H1 (cell line): Measurements from ENCODE around the gene EIF4E2. TPM values are rescaled to one million over a fixed set of nuclear protein-coding genes. Genes with fewer than 3 reads are reported as not detected.
A peak's percentile ranks its signal among the peaks of the same experiment; 100 is the strongest.

Experiments used
- CTCF ChIA-PET: fragments of 300-600 bp; sonication (Branson Sonifier 250); formaldehyde crosslinking; loops from one replicate; lab custom pipeline; 2021; ENCODE audit not compliant: partially characterized antibody; lab: Charles Lee
- POLR2A ChIA-PET: fragments of 300-600 bp; sonication (Branson Sonifier 250); formaldehyde crosslinking; loops from one replicate; lab custom pipeline; 2021; ENCODE audit warnings: inconsistent platforms; ENCODE audit not compliant: partially characterized antibody; lab: Charles Lee
- DNase-seq, 2 experiments: peaks; one replicate each; pipeline versions ENCODE4 v3.0.0 to v3.0.0-alpha.2; 2010 to 2022; ENCODE audit warnings: low spot score in 2 of 2, low read depth in 1 of 2, mixed read lengths in 1 of 2
- FAIRE-seq: peaks from 2 replicates; lab custom pipeline; 2011; peaks lifted over from hg19 to GRCh38; lab: Jason Lieb, UNC
- H2AFZ ChIP-seq: 2 replicates; pipeline ENCODE4 v1.8.1; 2012; ENCODE audit warnings: low read length, inconsistent platforms
- H2AK5ac ChIP-seq: 2 replicates; pipeline ENCODE4 v1.6.1; 2013; ENCODE audit warnings: low read depth, low read length
- H2BK120ac ChIP-seq: replicated peaks from 2 replicates; pipeline ENCODE3; 2013; ENCODE audit warnings: low read depth, low read length, inconsistent platforms
- H2BK12ac ChIP-seq: 2 replicates; pipeline ENCODE4 v1.6.1; 2013; ENCODE audit warnings: low read depth, low read length
- H2BK15ac ChIP-seq: 2 replicates; pipeline ENCODE4 v1.6.1; 2013; ENCODE audit warnings: low read length
- H2BK20ac ChIP-seq: 2 replicates; pipeline ENCODE4 v1.6.1; 2013; ENCODE audit warnings: low read length
- H2BK5ac ChIP-seq: 2 replicates; pipeline ENCODE4 v1.6.1; 2013; ENCODE audit warnings: low read depth, low read length
- H3K14ac ChIP-seq: 2 replicates; pipeline ENCODE4 v1.6.1; 2013; ENCODE audit warnings: inconsistent platforms; ENCODE audit not compliant: insufficient read length
- H3K18ac ChIP-seq: 2 replicates; pipeline ENCODE4 v1.6.1; 2013; ENCODE audit warnings: low read length; ENCODE audit errors: extremely low read depth
- H3K23ac ChIP-seq: 2 replicates; pipeline ENCODE4 v1.6.1; 2013; ENCODE audit warnings: inconsistent platforms; ENCODE audit not compliant: insufficient read length
- H3K23me2 ChIP-seq: 2 replicates; pipeline ENCODE4 v1.6.1; 2013; ENCODE audit warnings: low read depth, low read length
- H3K27ac ChIP-seq: 2 replicates; pipeline ENCODE4 v1.6.1; 2011; ENCODE audit warnings: low read depth, low read length, inconsistent platforms
- H3K27me3 ChIP-seq, 4 experiments: replicated peaks in 1 of 4; 1 replicate in 1 of 4; 2 replicates in 3 of 4; pipeline versions ENCODE4 v1.6.1 to v1.8.1; 2011 to 2013; ENCODE audit warnings: low read length in 3 of 4, mild to moderate bottlenecking in 3 of 4, inconsistent platforms in 2 of 4, mixed read lengths in 2 of 4, moderate library complexity in 1 of 4; ENCODE audit not compliant: control insufficient read depth in 3 of 4, insufficient read depth in 3 of 4; ENCODE audit errors: extremely low read depth in 1 of 4
- H3K36me3 ChIP-seq, 4 experiments: 2 replicates each; pipeline versions ENCODE4 v1.6.1 to v1.8.1; 2011 to 2013; ENCODE audit warnings: mild to moderate bottlenecking in 4 of 4, low read length in 3 of 4, moderate library complexity in 2 of 4, control low read depth in 1 of 4, inconsistent platforms in 1 of 4; ENCODE audit not compliant: insufficient read depth in 4 of 4, control insufficient read depth in 2 of 4
- H3K4ac ChIP-seq: replicated peaks from 2 replicates; pipeline ENCODE3; 2013; ENCODE audit warnings: low read length, low read depth, mixed read lengths, inconsistent platforms; ENCODE audit not compliant: insufficient read length
- H3K4me1 ChIP-seq, 4 experiments: replicated peaks in 1 of 4; 1 replicate in 1 of 4; 2 replicates in 3 of 4; pipeline versions ENCODE4 v1.6.1 to v1.8.1; 2011 to 2013; ENCODE audit warnings: low read length in 3 of 4, inconsistent platforms in 2 of 4, mixed read lengths in 1 of 4; ENCODE audit not compliant: insufficient read depth in 4 of 4, control insufficient read depth in 3 of 4
- H3K4me2 ChIP-seq, 2 experiments: 2 replicates each; pipeline versions ENCODE4 v1.6.1 to v1.8.1; 2011 to 2013; ENCODE audit warnings: low read depth in 2 of 2, low read length in 2 of 2, control low read depth in 1 of 2, inconsistent platforms in 1 of 2, mild to moderate bottlenecking in 1 of 2; ENCODE audit not compliant: insufficient read depth in 1 of 2
- H3K4me3 ChIP-seq, 4 experiments: fragments of 200-600, 300-600 bp in 1 of 4; sonication (generic), shearing (Covaris generic), sonication (Bioruptor Twin) in 1 of 4; 2 replicates each; pipeline versions ENCODE4 v1.5.1 to v1.8.1; 2011 to 2016; ENCODE audit warnings: low read length in 4 of 4, low read depth in 3 of 4, control low read depth in 2 of 4, inconsistent platforms in 2 of 4, mild to moderate bottlenecking in 2 of 4, mixed read lengths in 1 of 4, moderate library complexity in 1 of 4; ENCODE audit not compliant: insufficient read depth in 2 of 4; ENCODE audit errors: extremely low read depth in 1 of 4
- H3K56ac ChIP-seq: replicated peaks from 2 replicates; pipeline ENCODE3; 2013; ENCODE audit warnings: low read depth, mild to moderate bottlenecking, mixed read lengths, low read length, inconsistent platforms; ENCODE audit not compliant: insufficient read length
- H3K79me1 ChIP-seq: 2 replicates; pipeline ENCODE4 v1.6.1; 2013; ENCODE audit warnings: low read depth, low read length, control low read depth
- H3K79me2 ChIP-seq, 2 experiments: 2 replicates each; pipeline versions ENCODE4 v1.6.1 to v1.8.1; 2012 to 2013; ENCODE audit warnings: low read length in 2 of 2, mild to moderate bottlenecking in 2 of 2, inconsistent platforms in 1 of 2; ENCODE audit not compliant: insufficient read depth in 2 of 2, control insufficient read depth in 1 of 2
- H3K9ac ChIP-seq, 4 experiments: replicated peaks in 1 of 4; 1 replicate in 1 of 4; 2 replicates in 3 of 4; pipeline versions ENCODE4 v1.6.1 to v1.8.1; 2011 to 2013; ENCODE audit warnings: low read depth in 3 of 4, low read length in 3 of 4, control low read depth in 2 of 4, mild to moderate bottlenecking in 2 of 4, moderate library complexity in 2 of 4, inconsistent platforms in 1 of 4; ENCODE audit errors: extremely low read depth in 1 of 4
- H3K9me3 ChIP-seq, 2 experiments: 2 replicates each; pipeline versions ENCODE4 v1.6.1 to v1.8.1; 2012 to 2013; ENCODE audit warnings: mild to moderate bottlenecking in 2 of 2, moderate library complexity in 2 of 2, control low read depth in 1 of 2, inconsistent platforms in 1 of 2, low read depth in 1 of 2, low read length in 1 of 2, mixed read lengths in 1 of 2; ENCODE audit not compliant: insufficient read depth in 2 of 2
- H4K20me1 ChIP-seq, 2 experiments: replicated peaks in 1 of 2; 2 replicates each; pipeline versions ENCODE3 to v1.8.1; 2011 to 2013; ENCODE audit warnings: inconsistent platforms in 2 of 2, low read length in 2 of 2, mild to moderate bottlenecking in 1 of 2; ENCODE audit not compliant: insufficient read depth in 2 of 2, control insufficient read depth in 1 of 2
- H4K5ac ChIP-seq: 2 replicates; pipeline ENCODE4 v1.6.1; 2013; ENCODE audit warnings: low read length, low read depth, mixed read lengths, inconsistent platforms; ENCODE audit not compliant: insufficient read length
- H4K8ac ChIP-seq: 2 replicates; pipeline ENCODE4 v1.8.0; 2013; ENCODE audit warnings: mild to moderate bottlenecking, moderate library complexity, low read length, inconsistent platforms; ENCODE audit not compliant: insufficient read depth; ENCODE audit errors: extremely low read depth
- H4K91ac ChIP-seq: replicated peaks from 2 replicates; pipeline ENCODE3; 2013; ENCODE audit warnings: low read length, mixed read lengths, inconsistent platforms; ENCODE audit not compliant: insufficient read length
- CHD2 ChIP-seq: IDR thresholded peaks from 2 replicates; pipeline ENCODE4 v1.6.1; 2012; ENCODE audit warnings: low read length, improper control_type of control experiment
- SP2 ChIP-seq: IDR thresholded peaks from 2 replicates; pipeline ENCODE4 v1.6.1; 2012; ENCODE audit warnings: mild to moderate bottlenecking, low read length, inconsistent platforms
- WGBS, 2 experiments: shearing (Covaris generic) in 1 of 2; methylation state at CpG; one replicate each; pipeline versions ENCODE4 v1.1.6 to v1.1.7; 2013 to 2015; ENCODE audit warnings: low lambda C conversion rate in 2 of 2, mixed read lengths in 2 of 2, inconsistent platforms in 1 of 2, low coverage in 1 of 2, missing lambda C conversion rate in 1 of 2; ENCODE audit not compliant: insufficient replicate concordance in 2 of 2, insufficient coverage in 1 of 2, insufficient read length in 1 of 2; ENCODE audit errors: extremely low coverage in 1 of 2, missing lambda C conversion rate in 1 of 2; 5-methylcytosine and 5-hydroxymethylcytosine counted together
- polyA plus RNA-seq, 7 experiments: library from polyadenylated mRNA; depleted of rRNA in 3 of 7; stranded (reverse) in 5 of 7; unstranded in 2 of 7; fragments of >200 nt in 5 of 7; fragments of 200-250 nt in 2 of 7; gene quantifications; 1 replicate in 5 of 7; 2 replicates in 1 of 7; 4 replicates in 1 of 7; pipeline versions ENCODE4 v1.2.1 to v1.2.3, GENCODE V29; 2011 to 2013; ENCODE audit warnings: missing spikeins in 2 of 7, mixed read lengths in 2 of 7
- total RNA-seq: library from RNA; stranded (reverse); fragmentation: NEBNext Ultra II Directional; extraction: Animal tissue kit (Norgen Biotek cat#: 25700); gene quantifications from 2 replicates; pipeline ENCODE4 v1.2.1, GENCODE V29; 2021

Gene EIF4E2
- total and polyA plus RNA-seq, 2 of the 8 experiments (the other 6 are each of a cell fraction or from before 2014, with no cell fraction given): 39.4 to 114 TPM

- Histone ChIP-seq H3K79me2 (no peaks in the 10 kb centered on the region), H4K5ac (no peak overlapping the region), H2BK5ac (no peak overlapping the region), H3K9me3 (0 out of 4 replicates have a peak, but pooled peaks cover 0 to under 1% of the 10 kb centered on the region in 2 experiments), H4K91ac (peak overlapping the region; percentile 77), H4K8ac (0 out of 2 replicates have a peak overlapping the region, but pooled peaks have one; percentile 9), H3K36me3 (no peaks in the 10 kb centered on the region), H3K23me2 (0 out of 2 replicates have a peak, but pooled peaks cover 1% of the 10 kb centered on the region), H3K23ac (no peak overlapping the region), H3K27ac (no peak overlapping the region), H3K27me3 (no peaks in the 10 kb centered on the region), H3K4me2 (no peak overlapping the region), H3K14ac (no peak overlapping the region), H3K18ac (no peak overlapping the region), H3K9ac (no peak overlapping the region), H4K20me1 (peaks cover 4 to 7% of the 10 kb centered on the region in 2 experiments), H2AK5ac (no peak overlapping the region), H3K79me1 (no peaks in the 10 kb centered on the region), H3K4ac (no peak overlapping the region), H2AFZ (no peak overlapping the region), H3K4me1 (peaks cover 0 to 15% (median 10%) of the 10 kb centered on the region in 4 experiments; a peak in 6 of 7 replicates), H2BK12ac (no peak overlapping the region), H2BK120ac (no peak overlapping the region), H3K4me3 (no peak overlapping the region), H2BK15ac (0 out of 2 replicates have a peak overlapping the region, but pooled peaks have one; percentile 29), H3K56ac (no peak overlapping the region), H2BK20ac (no peak overlapping the region)
- FAIRE-seq (no peak), DNase-seq (peak in 1 of 2 experiments; percentile 47)
- ChIA-PET CTCF (interaction anchor here (1.6 kb wide), 1 partner anchor 18 kb away, joined by 4 read pairs; no protein-coding TSS in a partner anchor), POLR2A (interaction anchor here (0.9 to 4.0 kb wide), 2 partner anchors 9 to 10 kb away, joined by 3 to 24 read pairs; partner anchors contain the start of genes EIF4E2 and TIGD1)
- WGBS, 2 experiments: 91% methylated on average over 18 of the region's 19 CpGs; no CpG with 5 or more reads in 1 of the 2 experiments
- no peak for TF ChIP-seq SP2
- TF ChIP-seq CHD2: no peak
These were observed 9.1 kb upstream of the EIF4E2 start for GRCh38 chr2:232541195-232541960.
